Hematopoietic multipotent progenitor cell treated with erythropoietin and hydrocortisone succinate and interleukin-3 and kit ligand, for 8 days (in vitro differentiated cells): ENCODE results near the gene SLC25A10.

Experiments
- DNase-seq: peaks from one replicate; pipeline ENCODE4 v3.0.0-alpha.2; 2015

The SLC25A10 gene

GRCh38 chr17:81687770-81688541, 24.1 kb upstream of the SLC25A10 start:
- no peak for DNase-seq

- DNase-seq, result no peak
Observed at GRCh38 chr17:81688616-81689015, 23.5 kb upstream of the SLC25A10 start.

GRCh38 chr17:81690066-81690465, 22.0 kb upstream of the SLC25A10 start:
- no peak for DNase-seq

DNA sequence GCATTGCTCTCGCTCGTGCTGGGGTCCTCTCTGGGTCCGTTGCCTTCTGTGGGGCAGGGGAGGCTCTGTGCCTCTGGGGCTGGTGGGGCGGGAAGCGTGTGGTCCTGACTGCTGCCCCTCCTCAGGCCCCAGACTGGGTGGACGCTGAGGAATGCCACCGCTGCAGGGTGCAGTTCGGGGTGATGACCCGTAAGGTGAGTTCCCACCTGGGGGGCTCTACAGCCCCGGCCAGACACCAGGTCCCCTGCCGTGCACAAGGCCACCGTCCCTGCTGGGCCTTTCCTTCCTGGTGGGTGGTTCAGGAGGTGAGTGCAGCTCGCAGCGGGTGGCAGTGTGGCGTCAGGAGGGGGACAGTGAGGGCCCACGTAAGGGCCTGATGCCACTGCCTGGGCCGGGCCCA, 21.5 kb upstream of the SLC25A10 start:
- no peak for DNase-seq

DNA sequence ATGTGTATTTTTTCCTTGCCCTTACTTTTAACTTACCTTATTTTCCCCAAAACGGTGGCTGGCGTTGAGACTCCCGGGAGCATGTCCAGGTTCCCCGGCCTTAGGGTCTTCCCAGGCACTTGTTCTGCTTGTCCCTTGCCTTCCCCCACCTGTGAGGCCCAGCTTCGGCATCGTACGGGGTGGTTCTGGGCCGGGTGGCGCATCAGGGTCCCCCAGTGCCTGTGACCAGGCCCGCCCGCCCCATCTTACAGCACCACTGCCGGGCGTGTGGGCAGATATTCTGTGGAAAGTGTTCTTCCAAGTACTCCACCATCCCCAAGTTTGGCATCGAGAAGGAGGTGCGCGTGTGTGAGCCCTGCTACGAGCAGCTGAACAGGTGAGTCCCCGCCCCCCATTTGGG, 20.9 kb upstream of the SLC25A10 start:
- no peak for DNase-seq

DNA sequence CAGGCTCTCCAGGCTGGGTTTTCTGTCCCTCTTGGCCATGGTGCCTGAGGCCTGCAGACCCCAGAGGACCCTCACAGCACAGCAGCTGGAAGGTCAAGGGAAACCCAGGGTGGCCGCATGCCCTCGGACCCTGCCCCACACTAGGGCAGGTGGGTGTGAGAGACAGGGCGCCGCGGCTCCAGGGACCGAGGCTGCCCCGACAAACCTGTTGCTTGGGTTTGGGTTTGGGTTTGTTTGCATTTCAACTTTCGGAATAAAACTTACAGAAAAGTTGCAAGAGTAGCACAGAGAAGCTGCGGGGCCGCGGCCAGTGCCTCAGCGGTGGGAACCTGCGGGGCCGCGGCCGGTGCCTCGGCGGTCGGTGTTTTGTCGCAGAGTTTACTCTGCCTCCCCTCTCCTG, 20.5 kb upstream of the SLC25A10 start:
- DNase-seq, result no peak

GRCh38 chr17:81693509-81694210, 18.4 kb upstream of the SLC25A10 start:
- no peak for DNase-seq

DNA sequence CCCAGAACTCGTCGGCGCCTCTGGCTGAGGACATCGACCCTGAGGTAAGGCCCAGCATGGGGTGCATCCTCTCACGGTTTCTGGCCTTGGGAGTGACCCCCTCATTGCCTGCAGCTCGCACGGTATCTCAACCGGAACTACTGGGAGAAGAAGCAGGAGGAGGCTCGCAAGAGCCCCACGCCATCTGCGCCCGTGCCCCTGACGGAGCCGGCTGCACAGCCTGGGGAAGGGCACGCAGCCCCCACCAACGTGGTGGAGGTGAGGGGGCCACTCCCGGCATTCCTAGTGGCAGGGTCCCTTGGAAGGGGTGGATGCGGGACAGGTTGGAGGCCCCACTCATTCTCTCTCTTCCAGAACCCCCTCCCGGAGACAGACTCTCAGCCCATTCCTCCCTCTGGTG, 17.3 kb upstream of the SLC25A10 start:
- no peak for DNase-seq

DNA sequence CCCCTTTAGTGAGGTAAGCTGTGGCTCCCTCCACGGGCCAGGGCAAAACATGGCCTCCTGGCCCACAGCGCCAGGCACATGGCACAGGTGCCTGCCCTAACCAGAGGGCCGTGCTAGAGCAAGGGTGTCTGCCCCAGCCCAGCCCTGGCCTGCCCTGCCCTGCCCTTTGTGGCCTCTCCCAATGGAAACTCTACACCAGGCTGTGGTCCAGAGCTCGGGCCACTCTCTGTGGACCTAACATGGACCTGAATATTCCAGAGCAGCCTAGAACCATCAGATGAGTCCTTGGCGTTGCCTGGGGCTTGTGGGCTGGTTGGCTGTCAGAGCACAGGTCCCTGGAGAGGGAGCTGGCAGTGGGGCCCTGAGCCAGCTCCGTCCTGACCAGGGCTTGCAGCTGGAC, 16.9 kb upstream of the SLC25A10 start:
- no peak for DNase-seq

- DNase-seq, result no peak
Observed at GRCh38 chr17:81695801-81696200, 16.3 kb upstream of the SLC25A10 start.

DNA sequence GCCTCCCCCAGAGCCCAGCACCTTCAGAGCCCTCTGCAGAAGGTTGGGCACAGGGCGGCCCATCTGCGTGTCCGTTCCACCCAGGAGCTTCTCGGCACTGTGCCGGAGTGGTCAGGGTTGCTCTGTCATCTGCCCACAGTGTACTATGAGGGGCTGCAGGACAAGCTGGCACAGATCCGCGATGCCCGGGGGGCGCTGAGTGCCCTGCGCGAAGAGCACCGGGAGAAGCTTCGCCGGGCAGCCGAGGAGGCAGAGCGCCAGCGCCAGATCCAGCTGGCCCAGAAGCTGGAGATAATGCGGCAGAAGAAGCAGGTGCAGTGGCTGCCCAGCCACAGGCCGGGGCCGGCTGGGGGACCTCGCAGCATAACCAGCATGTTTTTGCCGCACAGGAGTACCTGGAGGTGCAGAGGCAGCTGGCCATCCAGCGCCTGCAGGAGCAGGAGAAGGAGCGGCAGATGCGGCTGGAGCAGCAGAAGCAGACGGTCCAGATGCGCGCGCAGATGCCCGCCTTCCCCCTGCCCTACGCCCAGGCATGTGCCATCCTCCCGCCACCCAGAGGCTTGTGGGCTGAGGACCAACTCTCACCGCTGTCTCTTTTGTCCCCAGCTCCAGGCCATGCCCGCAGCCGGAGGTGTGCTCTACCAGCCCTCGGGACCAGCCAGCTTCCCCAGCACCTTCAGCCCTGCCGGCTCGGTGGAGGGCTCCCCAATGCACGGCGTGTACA, 15.7 kb upstream of the SLC25A10 start:
- no peak for DNase-seq

DNA sequence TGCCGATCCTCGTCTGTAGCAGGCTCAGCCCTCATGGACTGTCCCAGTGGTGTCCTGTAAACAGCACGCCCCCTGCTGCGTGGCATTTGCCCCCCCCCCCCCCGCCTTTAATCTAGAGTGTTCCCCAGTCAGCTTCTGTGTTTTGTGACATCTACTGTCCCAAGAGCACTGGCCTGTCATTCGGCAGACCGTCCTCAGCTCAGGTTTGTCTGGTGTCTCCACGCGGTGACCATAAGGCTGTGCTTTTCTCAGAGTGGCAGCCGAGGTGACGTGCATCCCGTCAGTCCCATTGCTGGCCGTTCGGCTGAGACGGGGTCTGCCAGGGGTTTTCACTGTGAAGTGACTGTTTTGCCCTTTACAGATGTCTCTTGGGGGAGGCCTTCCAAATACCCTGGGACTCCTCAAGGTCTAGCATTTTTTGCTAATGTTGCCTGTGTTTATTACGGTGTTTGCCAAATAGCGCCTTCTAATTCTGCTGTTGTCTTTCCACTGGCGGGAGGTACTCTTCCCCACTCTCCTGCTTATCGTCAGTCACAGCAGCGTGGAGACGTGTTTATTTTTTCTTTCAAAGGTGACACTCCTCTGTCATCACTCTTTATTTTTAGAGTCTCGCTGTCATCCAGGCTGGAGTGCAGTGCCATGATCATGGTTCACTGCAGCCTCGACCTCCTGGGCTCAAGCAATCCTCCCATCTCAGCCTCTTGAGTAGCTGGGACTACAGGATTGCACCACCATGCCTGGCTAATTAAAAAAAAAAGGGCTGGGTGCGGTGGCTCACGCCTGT, 14.6 kb upstream of the SLC25A10 start:
- no peak for DNase-seq

GRCh38 chr17:81700353-81701287, 11.5 kb upstream of the SLC25A10 start:
- no peak for DNase-seq

DNA sequence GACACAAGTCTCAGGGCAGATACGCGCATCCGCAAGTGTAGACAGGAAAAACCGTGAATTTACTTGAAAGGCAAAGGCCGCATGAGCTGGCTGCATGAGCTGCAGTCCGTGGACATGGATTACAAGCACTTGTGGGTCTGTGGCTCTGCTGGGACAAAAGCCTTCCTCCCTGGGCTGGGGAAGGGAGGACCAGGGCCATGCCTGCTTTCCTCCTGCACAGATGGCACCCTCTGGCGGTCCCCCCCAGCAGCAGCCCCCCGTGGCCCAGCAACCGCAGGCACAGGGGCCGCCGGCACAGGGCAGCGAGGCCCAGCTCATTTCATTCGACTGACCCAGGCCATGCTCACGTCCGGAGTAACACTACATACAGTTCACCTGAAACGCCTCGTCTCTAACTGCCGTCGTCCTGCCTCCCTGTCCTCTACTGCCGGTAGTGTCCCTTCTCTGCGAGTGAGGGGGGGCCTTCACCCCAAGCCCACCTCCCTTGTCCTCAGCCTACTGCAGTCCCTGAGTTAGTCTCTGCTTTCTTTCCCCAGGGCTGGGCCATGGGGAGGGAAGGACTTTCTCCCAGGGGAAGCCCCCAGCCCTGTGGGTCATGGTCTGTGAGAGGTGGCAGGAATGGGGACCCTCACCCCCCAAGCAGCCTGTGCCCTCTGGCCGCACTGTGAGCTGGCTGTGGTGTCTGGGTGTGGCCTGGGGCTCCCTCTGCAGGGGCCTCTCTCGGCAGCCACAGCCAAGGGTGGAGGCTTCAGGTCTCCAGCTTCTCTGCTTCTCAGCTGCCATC, 10.6 kb upstream of the SLC25A10 start:
- DNase-seq, result peak; percentile 57

DNA sequence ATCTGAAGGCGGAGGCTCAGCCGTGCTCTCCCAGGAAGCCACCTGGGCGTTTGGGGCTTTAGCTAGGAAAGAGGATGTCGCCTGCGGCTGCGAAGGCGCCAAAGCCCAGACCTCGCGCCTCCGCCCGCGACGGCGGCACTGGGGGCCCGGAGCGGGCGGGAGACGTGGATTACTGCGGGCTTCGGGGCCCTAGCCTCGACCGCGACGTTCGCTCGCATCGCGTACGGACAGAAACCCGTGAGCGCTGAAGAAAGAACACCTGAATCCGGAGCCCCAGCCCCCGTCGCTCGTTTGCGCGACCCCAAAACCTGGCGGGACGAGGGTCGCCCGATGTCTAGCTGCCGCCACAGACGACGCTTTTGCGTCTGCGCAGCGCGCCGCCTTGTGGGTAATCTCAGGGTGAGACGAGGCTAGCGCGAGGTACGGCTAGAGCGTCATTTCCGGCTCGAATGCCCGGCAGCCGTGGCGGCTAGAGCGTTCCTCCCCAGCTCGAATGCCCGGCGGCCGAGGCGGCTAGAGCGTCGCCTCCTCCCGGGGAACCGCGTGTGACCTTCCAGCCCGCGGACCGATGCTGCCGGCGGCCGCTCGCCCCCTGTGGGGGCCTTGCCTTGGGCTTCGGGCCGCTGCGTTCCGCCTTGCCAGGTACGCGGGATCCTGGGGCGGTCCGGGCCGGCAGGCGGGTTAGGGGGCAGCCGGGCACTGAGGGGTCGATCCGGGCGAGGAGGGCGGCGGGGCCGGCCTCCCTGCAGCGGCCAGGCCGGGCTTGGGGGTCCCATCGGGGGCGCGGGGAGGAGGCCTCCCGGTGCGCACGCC, 8.9 kb upstream of the SLC25A10 start, which contains the start of gene MRPL12:
MRPL12 (plus strand) TSS at position 434 of the 813 bp plus-strand sequence; CDS start at position 569, 135 bp downstream.
- DNase-seq, result peak; percentile 92

DNA sequence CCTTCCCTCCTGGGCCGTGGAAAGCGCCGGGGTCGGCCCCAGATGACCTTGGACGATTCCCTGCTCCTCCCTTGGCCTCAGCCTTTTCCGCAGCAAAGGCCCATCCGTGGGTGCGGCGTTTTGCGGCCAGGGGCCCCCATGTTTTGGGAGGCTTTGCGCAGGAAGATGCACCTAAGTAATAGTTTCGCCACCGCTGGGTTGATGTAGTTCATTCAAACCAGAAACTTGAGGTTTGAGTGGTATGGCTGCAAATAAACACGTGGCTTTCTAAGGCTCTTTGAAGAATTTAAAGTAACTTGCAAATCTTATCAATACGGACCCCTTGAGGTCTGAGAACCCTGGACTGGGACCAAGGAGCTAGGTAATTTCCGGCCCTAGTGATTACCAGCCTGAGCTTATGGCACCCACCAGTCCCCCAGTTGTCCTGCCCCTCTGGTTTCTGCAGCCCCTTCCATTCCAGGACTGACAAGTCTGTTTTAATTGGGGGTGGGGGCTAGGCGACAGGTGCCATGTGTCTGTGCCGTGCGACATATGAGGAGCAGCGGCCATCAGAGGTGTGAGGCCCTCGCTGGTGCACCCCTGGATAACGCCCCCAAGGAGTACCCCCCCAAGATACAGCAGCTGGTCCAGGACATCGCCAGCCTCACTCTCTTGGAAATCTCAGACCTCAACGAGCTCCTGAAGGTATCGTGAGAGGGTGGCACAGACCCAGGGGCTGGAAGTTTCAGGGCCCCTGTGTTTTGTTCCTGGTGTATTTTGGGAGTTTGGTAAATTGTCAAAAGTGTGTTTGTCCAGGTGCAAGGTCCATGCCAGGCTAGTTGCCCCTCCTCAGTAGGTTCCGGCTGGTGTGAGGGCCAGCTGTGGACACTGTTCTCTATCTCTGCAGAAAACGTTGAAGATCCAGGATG, 8.1 kb upstream of the SLC25A10 start:
- DNase-seq, result peak; percentile 28

DNA sequence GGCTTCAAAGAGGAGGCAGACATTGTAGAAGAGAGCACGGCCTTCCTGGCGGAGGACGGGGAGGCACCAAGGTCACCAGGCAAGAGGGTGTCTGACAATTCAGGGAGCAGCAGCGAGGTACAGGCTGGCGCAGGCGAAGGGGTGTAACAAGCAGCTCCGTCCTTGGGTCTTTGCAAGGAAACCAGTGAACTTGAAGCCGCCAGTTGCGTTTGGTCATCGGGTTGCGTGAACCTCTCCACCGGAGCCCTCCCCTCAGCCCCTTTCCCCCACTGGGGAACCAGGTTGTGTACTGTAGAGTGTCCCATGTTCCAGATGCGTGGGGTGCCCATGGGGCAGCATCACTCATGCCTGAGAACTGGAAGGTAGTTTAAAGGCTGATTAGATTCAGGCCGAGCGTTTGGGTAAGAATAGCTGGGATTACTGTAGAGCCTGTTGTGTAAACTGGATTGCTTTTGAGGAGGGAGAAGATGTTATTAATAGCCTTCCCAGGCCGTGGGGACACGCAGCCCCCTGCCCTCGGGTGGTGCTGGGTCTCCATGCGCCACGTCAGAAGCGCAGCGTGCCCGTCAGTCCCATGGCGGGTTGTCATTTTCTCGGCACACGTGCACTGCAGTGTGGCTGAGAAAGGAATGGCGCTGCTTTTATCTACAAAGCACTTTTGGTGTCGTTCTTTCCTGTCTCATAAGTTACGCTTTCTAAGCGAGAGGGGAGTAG, 6.4 kb upstream of the SLC25A10 start:
- DNase-seq, result no peak

DNA sequence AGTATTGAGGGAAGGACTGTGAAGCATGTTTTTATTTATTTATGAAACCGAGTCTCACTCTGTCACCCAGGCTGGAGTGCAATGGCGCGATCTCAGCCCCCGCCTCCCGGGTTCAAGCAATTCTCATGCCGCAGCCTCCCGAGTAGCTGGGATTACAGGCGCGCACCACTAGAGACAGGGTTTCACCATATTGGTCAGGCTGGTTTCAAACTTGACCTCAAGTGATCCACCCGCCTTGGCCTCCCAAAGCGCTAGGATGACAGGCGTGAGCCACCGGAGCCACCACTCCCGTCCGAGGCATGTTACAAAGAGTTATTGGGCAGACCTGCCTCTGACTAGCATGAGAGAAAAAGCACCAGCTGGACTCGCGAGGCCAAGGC, 5.9 kb upstream of the SLC25A10 start:
- no peak for DNase-seq
